NCI-H1694 treated with DMSO at 0.1 percent for 48 hours (cell line): ENCODE data around the gene ZNF556.
"Not testable (repeated sequence)": the region's sequence is repeated elsewhere in the genome, so short reads cannot be mapped to it uniquely, and the experiment has no call there.

Experiments
- DNase-seq: peaks from one replicate; lab custom pipeline; 2025; lab: John Stamatoyannopoulos, UW

The ZNF556 gene

GRCh38 chr19:2853015-2853606, 14.0 kb upstream of the ZNF556 start:
- no peak for DNase-seq

- no peak for DNase-seq
These were observed 12.3 kb upstream of the ZNF556 start for GRCh38 chr19:2854849-2855248.

- DNase-seq = no peak
These were observed 10.6 kb upstream of the ZNF556 start for GRCh38 chr19:2856457-2857050.

DNA sequence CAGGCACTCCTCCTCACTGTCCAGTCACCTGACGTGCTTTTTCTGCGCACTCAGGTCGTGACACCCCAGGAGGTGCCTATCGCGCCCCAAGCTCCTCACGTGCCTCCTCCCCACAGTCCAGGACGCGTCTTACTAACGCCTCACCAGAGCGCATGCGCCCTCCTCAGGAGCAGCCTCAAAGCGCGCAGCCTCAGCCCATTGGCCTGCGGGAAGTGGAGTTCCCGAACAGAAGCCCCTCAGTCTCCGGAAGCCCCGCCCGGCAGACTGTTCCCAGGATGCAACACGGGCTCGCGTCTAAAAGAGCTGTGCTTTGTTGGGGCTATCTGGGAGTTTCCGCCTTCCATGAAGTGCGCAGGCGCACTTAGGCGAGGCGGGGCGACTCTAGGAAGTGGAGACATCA, 8.3 kb upstream of the ZNF556 start:
- DNase-seq = no peak

DNA sequence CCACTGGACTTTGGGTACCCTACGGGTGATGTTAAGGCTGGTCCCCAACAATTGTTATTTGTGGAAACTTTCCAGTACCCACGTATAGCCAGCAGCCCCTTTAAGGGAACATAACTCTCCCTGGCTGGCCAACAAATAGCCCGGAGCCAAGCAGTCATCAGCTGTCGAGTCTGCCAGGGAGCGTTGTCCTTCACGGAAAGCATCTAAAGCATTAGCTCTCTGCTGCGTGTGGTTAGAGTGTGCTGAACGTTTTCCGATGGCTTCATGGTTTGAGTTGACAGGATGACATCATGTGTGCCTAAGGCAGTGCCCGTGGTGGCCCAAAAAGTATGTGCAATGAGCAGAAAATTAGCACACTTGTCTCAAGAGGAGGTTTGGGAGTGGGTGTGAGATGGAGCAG, 3.3 kb upstream of the ZNF556 start:
- DNase-seq = no peak

DNA sequence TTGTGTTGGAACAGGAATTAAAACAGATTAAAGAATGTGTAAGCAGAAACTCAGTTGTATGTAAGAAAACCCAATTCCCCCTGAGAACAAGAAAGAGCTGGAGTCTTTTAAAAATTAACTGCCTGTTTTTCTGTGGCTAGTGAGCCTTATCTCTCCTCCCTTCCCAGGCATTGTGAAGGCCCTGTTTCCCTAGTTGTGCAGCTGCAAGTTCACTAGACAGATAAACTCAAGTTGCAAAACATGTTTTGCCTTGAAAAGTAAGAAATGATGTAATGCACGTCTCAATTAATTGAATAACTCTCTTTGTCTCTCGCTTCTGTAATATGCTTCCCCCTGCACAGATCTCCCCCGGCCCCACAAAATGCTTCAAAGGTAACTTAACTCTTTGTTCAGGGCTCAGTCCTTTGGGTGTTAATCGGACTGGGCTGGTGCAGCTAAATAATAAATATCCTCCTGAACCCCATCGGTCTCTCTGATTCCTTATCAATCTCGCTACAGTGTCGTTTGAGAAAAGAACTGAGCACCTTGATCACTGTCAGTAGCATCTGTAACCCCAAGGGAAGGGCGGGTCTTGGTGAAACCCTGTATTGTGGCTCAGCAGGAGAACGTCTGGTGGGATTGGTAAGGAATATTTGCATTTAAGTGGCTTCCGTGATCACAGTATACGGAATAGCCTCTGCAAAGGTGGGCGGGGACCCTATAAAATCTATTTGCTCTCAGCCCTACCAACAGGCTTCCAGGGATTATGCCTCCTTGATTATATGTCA, 1.6 kb upstream of the ZNF556 start:
- no peak for DNase-seq

DNA sequence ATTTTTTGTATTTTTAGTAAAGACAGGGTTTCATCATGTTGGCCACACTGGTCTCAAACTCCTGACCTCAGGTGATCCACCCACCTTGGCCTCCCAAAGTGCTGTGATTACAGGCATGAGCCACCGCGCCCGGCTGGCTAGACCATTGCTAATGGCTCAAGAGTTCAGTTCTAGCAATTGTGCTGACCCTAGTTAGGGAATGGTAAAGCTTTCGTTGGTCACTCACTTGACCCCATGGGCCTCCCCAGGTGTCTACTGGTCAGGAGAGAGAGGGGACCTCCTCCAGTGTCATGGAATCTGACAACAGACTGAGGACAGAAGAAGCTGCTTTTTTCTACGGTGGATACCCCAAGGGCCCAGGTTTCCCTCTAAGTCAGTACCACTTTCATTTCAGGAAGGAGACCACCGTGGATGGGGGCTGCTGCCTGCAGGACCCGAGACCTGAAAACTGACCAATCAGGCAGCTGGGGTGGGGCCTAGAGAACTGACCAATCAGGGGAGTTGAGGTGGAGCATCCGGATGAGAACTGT, 575 bp upstream of the ZNF556 start:
- DNase-seq = no peak

DNA sequence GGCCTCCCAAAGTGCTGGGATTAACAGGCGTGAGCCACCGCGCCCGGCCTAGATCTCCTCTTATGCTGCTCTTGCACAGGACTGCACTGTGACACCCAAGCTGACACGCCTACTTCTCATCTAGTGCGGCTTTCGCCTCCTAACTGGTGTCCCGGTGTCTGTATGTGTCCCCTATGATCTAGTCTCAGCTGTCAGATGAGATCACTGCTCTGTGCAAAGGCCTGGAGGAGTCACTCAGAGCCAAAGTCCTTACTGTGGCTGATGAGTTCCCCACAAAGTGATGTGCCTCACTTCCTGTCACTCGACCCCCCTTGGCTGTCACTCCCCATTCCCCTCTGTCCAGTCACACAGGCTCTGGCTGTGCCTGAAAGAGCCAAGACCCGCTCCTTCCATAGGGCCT, 2.5 kb downstream of the ZNF556 start:
- DNase-seq = no peak

- not testable (repeated sequence) for DNase-seq
These were observed 5.0 kb downstream of the ZNF556 start for GRCh38 chr19:2872175-2872574.

- DNase-seq = no peak
These were observed 10.5 kb downstream of the ZNF556 start for GRCh38 chr19:2877398-2878331.

GRCh38 chr19:2883686-2884439, 16.7 kb downstream of the ZNF556 start:
- DNase-seq = no peak

DNA sequence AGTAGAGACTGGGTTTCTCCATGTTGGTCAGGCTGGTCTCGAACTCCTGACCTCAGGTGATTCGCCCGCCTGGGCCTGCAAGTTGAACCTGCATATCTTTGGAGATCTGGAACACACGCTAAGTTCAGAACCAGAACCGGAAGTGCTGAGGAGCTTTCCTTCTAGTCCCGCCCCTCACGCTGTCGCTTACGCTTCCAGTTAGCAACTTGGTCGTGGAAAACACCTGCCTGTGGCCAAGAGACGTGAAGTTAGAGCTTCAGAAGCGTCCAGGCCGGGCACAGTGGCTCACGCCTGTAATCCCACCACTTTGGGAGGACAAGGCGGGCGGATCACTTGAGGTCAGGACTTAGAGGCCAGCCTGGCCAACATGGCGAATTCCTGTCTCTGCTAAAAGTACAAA, 18.6 kb downstream of the ZNF556 start:
- no peak for DNase-seq

GRCh38 chr19:2887391-2887914, 20.3 kb downstream of the ZNF556 start:
- DNase-seq = peak; percentile 80

DNA sequence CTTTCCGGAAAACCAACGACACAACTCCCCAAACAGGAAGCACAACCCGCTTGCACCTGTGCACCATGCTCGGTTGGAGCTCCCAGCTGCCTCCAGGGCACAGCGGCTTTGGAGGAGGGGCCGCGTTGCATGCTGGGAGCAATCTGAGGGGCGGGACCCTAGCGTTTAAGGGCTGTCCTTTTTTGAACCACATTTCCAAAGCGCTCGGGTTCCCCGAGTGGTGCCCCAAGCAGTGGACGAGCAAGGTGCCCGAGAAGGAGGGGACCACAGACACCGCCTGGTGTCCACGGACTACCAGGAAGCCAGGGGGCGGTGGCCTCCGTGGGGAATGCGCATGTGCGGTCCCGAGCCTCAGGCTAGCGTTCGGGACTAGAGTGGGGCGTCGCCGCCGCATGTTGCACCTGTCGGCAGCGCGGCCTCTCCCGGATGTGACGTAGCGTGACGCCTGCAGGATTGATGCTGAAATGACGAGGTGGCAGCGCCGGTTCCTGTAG, 21.6 kb downstream of the ZNF556 start:
- no peak for DNase-seq

DNA sequence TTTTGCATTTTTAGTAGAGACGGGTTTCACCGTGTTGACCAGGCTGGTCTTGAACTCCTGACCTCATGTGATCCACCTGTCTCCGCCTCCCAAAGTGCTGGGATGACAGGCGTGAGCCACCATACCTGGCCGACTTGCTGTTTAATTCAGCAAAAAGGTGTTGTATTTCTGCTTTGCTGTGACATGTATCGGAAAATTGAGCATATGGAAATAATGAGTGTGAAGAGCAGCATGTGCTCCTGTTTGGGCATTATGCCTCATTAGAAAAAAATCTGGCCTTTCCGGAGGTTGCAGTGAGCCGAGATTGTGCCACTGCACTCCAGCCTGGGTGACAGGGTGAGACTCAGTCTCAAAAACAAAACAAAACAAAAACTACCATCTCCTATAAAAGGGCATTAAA, 23.4 kb downstream of the ZNF556 start:
- peak; percentile 17 for DNase-seq

DNA sequence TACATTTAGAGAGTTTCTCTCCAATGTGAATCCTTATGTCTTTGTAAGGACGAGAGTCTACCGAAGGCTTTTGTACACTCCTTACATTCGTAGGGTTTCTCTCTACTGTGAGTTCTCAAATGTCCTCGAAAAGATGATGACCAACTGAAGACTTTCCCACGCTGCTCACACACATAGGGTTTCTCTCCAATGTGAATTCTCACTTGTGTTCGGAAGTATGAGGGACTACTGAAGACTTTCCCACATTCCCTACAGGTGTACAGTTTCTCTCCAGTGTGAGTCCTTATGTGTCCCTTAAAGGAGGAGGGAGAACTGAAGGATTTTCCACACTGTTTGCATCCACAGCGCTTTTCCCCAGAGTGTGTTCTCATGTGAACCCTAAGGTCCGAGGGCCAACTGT, 29.6 kb downstream of the ZNF556 start:
- no peak for DNase-seq

- peak; percentile 45 for DNase-seq
These were observed 33.4 kb downstream of the ZNF556 start, which contains the start of gene ZNF57 for GRCh38 chr19:2900296-2901252. Gene ZNF57, plus strand, starts transcription at chr19:2900928. Its CDS starts 118 bp downstream, at chr19:2901046.

DNA sequence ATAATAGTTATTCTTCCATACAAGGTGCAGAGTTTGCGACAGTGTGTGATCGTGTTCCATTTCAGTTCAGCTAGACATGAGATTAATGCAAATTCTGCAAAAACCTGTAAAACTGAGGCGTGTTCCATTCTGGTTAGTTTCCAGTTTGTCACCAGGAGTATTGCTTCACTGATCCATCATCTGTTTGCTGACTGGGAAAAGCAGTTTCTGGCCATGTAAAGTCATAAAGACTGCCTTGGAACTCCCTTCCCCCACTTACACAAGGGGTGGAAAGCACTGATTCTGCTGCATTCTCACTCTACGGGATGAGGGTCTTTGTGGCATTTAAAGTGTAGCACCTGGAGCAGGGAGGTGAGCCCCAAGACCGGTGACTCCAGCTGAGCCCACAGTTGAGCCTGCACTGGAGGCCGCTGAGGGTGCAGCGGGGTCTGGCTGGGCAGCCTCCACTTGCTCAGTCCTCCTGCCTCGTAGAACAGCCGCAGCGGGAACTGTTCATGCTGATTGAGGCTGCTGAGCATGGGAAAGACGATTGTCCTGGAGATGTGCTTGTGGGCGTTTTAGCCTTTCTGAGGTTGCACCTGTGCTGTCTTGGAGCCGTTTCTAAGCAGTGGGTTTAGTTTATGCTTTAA, 35.6 kb downstream of the ZNF556 start:
- DNase-seq = no peak

GRCh38 chr19:2903326-2903725, 36.2 kb downstream of the ZNF556 start:
- not testable (repeated sequence) for DNase-seq
